Measurements from ENCODE around the gene FERD3L. TPM values are rescaled to one million over a fixed set of nuclear protein-coding genes. Genes with fewer than 3 reads are reported as not detected.

FERD3L gene
- total and polyA plus RNA-seq, 3 donors from 2014 or later: not detected

DNA sequence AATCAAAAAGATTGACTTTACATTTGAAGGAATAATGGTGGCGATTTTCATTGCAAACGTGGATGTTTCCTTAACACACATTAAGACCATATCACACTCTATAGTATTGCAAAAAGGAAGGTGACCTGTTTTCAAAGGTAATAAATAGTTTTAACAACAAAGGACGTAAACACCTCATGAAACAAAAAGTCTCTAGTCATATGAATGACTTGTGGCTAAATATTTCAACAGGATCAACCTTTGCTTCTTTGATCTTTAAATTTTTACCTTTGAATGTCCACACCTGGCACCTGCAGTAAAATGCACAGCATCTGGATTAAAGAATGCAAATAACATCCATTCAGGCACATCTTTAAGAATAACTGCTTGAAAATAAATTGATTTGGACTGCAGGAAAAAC, 30.0 kb upstream of the FERD3L start:
- no peaks in the 10 kb centered on the region for H3K4me1 ChIP-seq
- TF ChIP-seq, protein P1, sequence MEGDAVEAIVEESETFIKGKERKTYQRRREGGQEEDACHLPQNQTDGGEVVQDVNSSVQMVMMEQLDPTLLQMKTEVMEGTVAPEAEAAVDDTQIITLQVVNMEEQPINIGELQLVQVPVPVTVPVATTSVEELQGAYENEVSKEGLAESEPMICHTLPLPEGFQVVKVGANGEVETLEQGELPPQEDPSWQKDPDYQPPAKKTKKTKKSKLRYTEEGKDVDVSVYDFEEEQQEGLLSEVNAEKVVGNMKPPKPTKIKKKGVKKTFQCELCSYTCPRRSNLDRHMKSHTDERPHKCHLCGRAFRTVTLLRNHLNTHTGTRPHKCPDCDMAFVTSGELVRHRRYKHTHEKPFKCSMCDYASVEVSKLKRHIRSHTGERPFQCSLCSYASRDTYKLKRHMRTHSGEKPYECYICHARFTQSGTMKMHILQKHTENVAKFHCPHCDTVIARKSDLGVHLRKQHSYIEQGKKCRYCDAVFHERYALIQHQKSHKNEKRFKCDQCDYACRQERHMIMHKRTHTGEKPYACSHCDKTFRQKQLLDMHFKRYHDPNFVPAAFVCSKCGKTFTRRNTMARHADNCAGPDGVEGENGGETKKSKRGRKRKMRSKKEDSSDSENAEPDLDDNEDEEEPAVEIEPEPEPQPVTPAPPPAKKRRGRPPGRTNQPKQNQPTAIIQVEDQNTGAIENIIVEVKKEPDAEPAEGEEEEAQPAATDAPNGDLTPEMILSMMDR (IDR thresholded peaks at IDR 0.05): no peak
- no peak for TF ChIP-seq POLR2A (IDR thresholded peaks at IDR 0.05)
- H3K36me3 ChIP-seq (ENCODE audit: low read depth, missing control alignments): no peaks in the 10 kb centered on the region
- no peaks in the 10 kb centered on the region for H3K9me3 ChIP-seq
- intact Hi-C loops (cut with DNase I; ENCODE audit: low total_unique reads): no loop called here
- 73 to 78% methylated on average over 3 of the region's 3 CpGs for WGBS, 2 donors
- no peak overlapping the region for H3K27ac ChIP-seq
- no peak overlapping the region for H3K4me3 ChIP-seq
- H3K27me3 ChIP-seq: no peaks in the 10 kb centered on the region
- no peak for DNase-seq

DNA sequence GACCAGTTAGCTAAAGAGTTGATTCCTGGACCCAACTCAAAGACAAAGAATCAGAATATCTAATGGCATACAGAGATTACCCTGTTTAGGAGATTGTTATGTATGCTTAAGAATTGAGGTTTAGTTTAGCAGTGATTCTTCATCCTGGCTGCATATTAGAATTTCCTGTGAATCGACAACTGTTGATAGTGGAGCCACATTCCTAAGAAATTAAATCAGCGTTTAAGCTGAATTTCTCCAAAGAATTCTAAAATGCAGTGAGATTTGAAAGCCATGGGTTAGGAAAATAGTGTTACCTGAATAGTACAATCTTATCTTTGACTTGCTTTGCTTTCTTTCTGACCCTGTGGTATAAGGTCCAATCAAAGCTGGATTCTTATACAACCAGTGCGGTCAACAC, 16.4 kb upstream of the FERD3L start:
- Histone ChIP-seq H3K9me3 (no peaks in the 10 kb centered on the region), H3K4me1 (no peaks in the 10 kb centered on the region), H3K36me3 (ENCODE audit: low read depth, missing control alignments) (no peaks in the 10 kb centered on the region), H3K27ac (no peak overlapping the region), H3K27me3 (no peaks in the 10 kb centered on the region), H3K4me3 (no peak overlapping the region)
- TF ChIP-seq POLR2A (IDR thresholded peaks at IDR 0.05): no peak
- TF ChIP-seq, protein P1 (IDR thresholded peaks at IDR 0.05): no peak
- DNase-seq: no peak
- 84% methylated on average over 3 of the region's 3 CpGs for WGBS, 2 donors
- intact Hi-C loops (cut with DNase I; ENCODE audit: low total_unique reads): no loop called here

GRCh38 chr7:19146699-19147098, 1.5 kb upstream of the FERD3L start:
- Histone ChIP-seq H3K4me1 (peaks cover 3% of the 10 kb centered on the region), H3K27ac (no peak overlapping the region), H3K36me3 (ENCODE audit: low read depth, missing control alignments) (no peaks in the 10 kb centered on the region), H3K27me3 (no peaks in the 10 kb centered on the region), H3K9me3 (no peaks in the 10 kb centered on the region), H3K4me3 (no peak overlapping the region)
- WGBS, 2 donors: 2% methylated on average over 4 of the region's 4 CpGs
- no peak for DNase-seq
- TF ChIP-seq POLR2A (IDR thresholded peaks at IDR 0.05): no peak
- TF ChIP-seq, protein P1 (IDR thresholded peaks at IDR 0.05): no peak
- intact Hi-C loops (cut with DNase I; ENCODE audit: low total_unique reads): no loop called here

DNA sequence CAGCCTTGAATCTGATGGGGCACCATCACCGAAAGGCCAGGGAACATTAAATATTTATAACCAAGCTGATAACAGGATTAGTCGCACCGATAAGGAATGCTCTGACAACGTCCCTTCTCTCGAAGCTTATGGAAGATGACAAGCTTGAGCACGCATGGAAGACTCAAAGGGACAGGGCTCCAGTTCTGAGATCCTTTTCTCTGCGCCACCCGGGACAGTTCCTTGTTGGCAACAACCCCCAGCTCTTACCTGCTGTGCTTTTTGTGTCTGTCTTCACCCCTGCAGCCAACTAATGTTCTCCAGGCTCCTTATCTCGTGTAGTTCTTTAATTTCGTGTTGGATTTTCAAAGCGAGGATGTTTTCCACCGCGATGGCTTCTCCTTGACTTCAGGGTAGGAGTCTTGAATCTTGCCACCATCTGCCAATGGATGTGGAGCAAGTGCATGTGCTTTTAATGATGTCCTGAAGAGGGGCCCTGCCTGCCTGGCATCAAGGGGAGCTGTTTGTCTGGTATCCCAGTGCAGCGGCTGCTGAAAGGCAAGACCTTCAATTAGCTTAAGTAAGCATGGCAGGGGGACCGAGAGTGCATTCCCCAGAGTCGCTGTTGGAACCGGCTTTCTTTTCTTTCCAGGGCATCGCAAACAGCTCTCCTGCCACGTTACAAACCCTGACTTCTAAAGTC, 354 bp upstream of the FERD3L start:
- H3K4me1 ChIP-seq: peaks cover 3% of the 10 kb centered on the region
- intact Hi-C loops (cut with DNase I; ENCODE audit: low total_unique reads): no loop called here
- 7% methylated on average over 19 of the region's 19 CpGs for WGBS, 2 donors
- no peak for DNase-seq
- H3K9me3 ChIP-seq: no peaks in the 10 kb centered on the region
- no peaks in the 10 kb centered on the region for H3K36me3 ChIP-seq (ENCODE audit: low read depth, missing control alignments)
- TF ChIP-seq POLR2A (IDR thresholded peaks at IDR 0.05): no peak
- TF ChIP-seq, protein P1 (IDR thresholded peaks at IDR 0.05): no peak
- no peak overlapping the region for H3K27ac ChIP-seq
- H3K27me3 ChIP-seq: no peaks in the 10 kb centered on the region
- H3K4me3 ChIP-seq: no peak overlapping the region
